Measurements from ENCODE around the gene KLHL7. TPM values are rescaled to one million over a fixed set of nuclear protein-coding genes. Genes with fewer than 3 reads are reported as not detected.

The KLHL7 gene
- total RNA-seq, 1 donor from 2014 or later = 21.6 TPM

DNA sequence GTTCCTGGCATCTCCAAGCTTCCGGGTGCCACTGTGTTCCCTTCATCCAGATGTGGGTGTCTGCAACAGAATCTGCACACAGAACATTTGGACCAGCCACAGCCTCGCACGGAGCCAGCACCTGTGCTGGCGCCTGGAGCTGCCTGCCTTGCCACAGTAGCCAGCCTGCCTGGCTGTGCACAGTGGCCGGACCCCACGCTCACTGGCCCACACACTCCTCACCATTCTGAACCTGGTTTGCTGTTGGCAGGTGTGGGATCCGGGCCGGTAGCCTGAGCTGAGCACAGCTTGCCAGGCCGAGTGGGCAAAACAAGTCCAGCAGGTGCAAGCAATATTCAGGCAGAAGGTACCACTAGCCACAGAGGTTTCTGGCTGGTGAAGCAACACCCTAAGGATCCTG is 7.6 kb upstream of the KLHL7 start:
- H3K9me3 ChIP-seq = no peaks in the 10 kb centered on the region
- H3K27me3 ChIP-seq = no peaks in the 10 kb centered on the region
- no peaks in the 10 kb centered on the region for H3K4me1 ChIP-seq
- no peak overlapping the region for H3K4me3 ChIP-seq
- H3K27ac ChIP-seq = no peak overlapping the region
- no peaks in the 10 kb centered on the region for H3K36me3 ChIP-seq
- TF ChIP-seq POLR2AphosphoS5 (IDR thresholded peaks at IDR 0.05; ENCODE audit: insufficient read depth in 1 of 2, low read depth in 1 of 2) (no peak), CTCF (IDR thresholded peaks at IDR 0.05) (no peak), POLR2A (IDR thresholded peaks at IDR 0.05) (no peak)
- intact Hi-C loops (cut with DNase I) = no loop called here
- no peak for DNase-seq (ENCODE audit: extremely low spot score in 2 of 2)

- Histone ChIP-seq H3K9me3 (no peaks in the 10 kb centered on the region), H3K27me3 (no peaks in the 10 kb centered on the region), H3K27ac (no peak overlapping the region), H3K4me3 (no peak overlapping the region), H3K4me1 (no peaks in the 10 kb centered on the region), H3K36me3 (no peaks in the 10 kb centered on the region)
- intact Hi-C loops (cut with DNase I) = no loop called here
- DNase-seq (ENCODE audit: extremely low spot score in 2 of 2) = no peak
- no peak for TF ChIP-seq CTCF (IDR thresholded peaks at IDR 0.05)
- TF ChIP-seq POLR2A (IDR thresholded peaks at IDR 0.05) = no peak
- TF ChIP-seq POLR2AphosphoS5 (IDR thresholded peaks at IDR 0.05; ENCODE audit: insufficient read depth in 1 of 2, low read depth in 1 of 2) = no peak
Measured at GRCh38 chr7:23098460-23098859, 7.1 kb upstream of the KLHL7 start.

GRCh38 chr7:23100697-23101096 is 4.9 kb upstream of the KLHL7 start:
- TF ChIP-seq POLR2AphosphoS5 (IDR thresholded peaks at IDR 0.05; ENCODE audit: insufficient read depth in 1 of 2, low read depth in 1 of 2) (no peak), CTCF (IDR thresholded peaks at IDR 0.05) (no peak), POLR2A (IDR thresholded peaks at IDR 0.05) (no peak)
- Histone ChIP-seq H3K27ac (no peak overlapping the region), H3K36me3 (no peaks in the 10 kb centered on the region), H3K27me3 (no peaks in the 10 kb centered on the region), H3K4me1 (no peaks in the 10 kb centered on the region), H3K4me3 (no peak overlapping the region), H3K9me3 (no peaks in the 10 kb centered on the region)
- intact Hi-C loops (cut with DNase I) = no loop called here
- no peak for DNase-seq (ENCODE audit: extremely low spot score in 2 of 2)

DNA sequence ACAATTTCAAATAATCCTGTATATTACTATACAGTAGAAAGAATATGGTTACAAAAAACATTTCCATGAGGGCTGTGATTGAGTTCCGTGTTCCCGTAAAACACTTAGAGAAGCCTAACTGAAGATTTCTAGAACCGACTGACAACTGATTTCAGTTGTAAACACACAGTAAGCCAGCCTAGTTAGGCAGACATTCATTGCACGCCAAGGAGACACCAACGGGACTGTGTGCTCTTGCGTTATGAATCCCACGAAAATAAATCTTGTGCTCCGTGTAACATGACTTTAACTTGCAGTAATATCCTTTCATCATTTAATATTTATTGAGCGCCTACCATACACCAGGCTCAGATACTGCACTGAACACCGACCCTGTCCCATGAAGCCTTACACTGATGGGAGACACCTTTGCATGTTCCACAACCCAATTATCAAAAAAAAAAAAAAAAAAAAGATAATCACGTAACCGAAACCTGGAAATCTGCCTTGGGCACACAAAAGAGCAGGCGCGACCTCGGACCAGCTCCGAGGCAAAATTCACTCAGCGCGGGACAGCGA is 420 bp upstream of the KLHL7 start:
- no peaks in the 10 kb centered on the region for H3K9me3 ChIP-seq
- H3K27ac ChIP-seq = no peak overlapping the region
- intact Hi-C loops (cut with DNase I) = no loop called here

More for the DNA sequence above, 420 bp upstream of the KLHL7 start:
- Histone ChIP-seq H3K4me1 (peaks cover 29% of the 10 kb centered on the region), H3K36me3 (no peaks in the 10 kb centered on the region), H3K4me3 (peak overlapping the region; percentile 85 to 90), H3K27me3 (no peaks in the 10 kb centered on the region)
- DNase-seq (ENCODE audit: extremely low spot score in 2 of 2) = no peak
- TF ChIP-seq POLR2A (IDR thresholded peaks at IDR 0.05) (no peak), CTCF (IDR thresholded peaks at IDR 0.05) (no peak), POLR2AphosphoS5 (IDR thresholded peaks at IDR 0.05; ENCODE audit: insufficient read depth in 1 of 2, low read depth in 1 of 2) (no peak)

Measured in vagina (tissue), 2 donors.